ENCODE measurements around the gene SLC7A6OS.

The SLC7A6OS gene

GRCh38 chr16:68344252-68344651, 33.5 kb upstream of the SLC7A6OS start:
- DNase-seq (ENCODE audit: low read depth in 2 of 2): no peak

- DNase-seq (ENCODE audit: low read depth in 2 of 2): no peak
These were observed 32.4 kb upstream of the SLC7A6OS start for GRCh38 chr16:68343137-68343536.

- DNase-seq (ENCODE audit: low read depth in 2 of 2): no peak
These were observed 31.9 kb upstream of the SLC7A6OS start for GRCh38 chr16:68342620-68343019.

GRCh38 chr16:68339214-68339613, 28.5 kb upstream of the SLC7A6OS start:
- DNase-seq (ENCODE audit: low read depth in 2 of 2): no peak

GRCh38 chr16:68338326-68339119, 27.8 kb upstream of the SLC7A6OS start:
- no peak for DNase-seq (ENCODE audit: low read depth in 2 of 2)

GRCh38 chr16:68335175-68335574, 24.4 kb upstream of the SLC7A6OS start:
- no peak for DNase-seq (ENCODE audit: low read depth in 2 of 2)

GRCh38 chr16:68332411-68333121, 21.8 kb upstream of the SLC7A6OS start:
- no peak for DNase-seq (ENCODE audit: low read depth in 2 of 2)

- no peak for DNase-seq (ENCODE audit: low read depth in 2 of 2)
These were observed 21.2 kb upstream of the SLC7A6OS start for GRCh38 chr16:68331879-68332410.

GRCh38 chr16:68328860-68329390, 18.2 kb upstream of the SLC7A6OS start:
- DNase-seq (ENCODE audit: low read depth in 2 of 2): no peak

GRCh38 chr16:68328151-68328859, 17.6 kb upstream of the SLC7A6OS start:
- peak; percentile 53 to 71 for DNase-seq (ENCODE audit: low read depth in 2 of 2)

- DNase-seq (ENCODE audit: low read depth in 2 of 2): no peak
These were observed 14.1 kb upstream of the SLC7A6OS start for GRCh38 chr16:68324780-68325357.

- no peak for DNase-seq (ENCODE audit: low read depth in 2 of 2)
These were observed 13.6 kb upstream of the SLC7A6OS start for GRCh38 chr16:68324336-68324735.

GRCh38 chr16:68319185-68319908, 8.6 kb upstream of the SLC7A6OS start:
- peak in 1 of 2 experiments; percentile 32 for DNase-seq (ENCODE audit: low read depth in 2 of 2)

- no peak for DNase-seq (ENCODE audit: low read depth in 2 of 2)
These were observed 2.4 kb upstream of the SLC7A6OS start for GRCh38 chr16:68313116-68313515.

- DNase-seq (ENCODE audit: low read depth in 2 of 2): no peak
These were observed 341 bp downstream of the SLC7A6OS start for GRCh38 chr16:68310437-68310773.

- DNase-seq (ENCODE audit: low read depth in 2 of 2): no peak
These were observed 947 bp downstream of the SLC7A6OS start for GRCh38 chr16:68309799-68310198.

GRCh38 chr16:68306633-68307032, 4.1 kb downstream of the SLC7A6OS start:
- no peak for DNase-seq (ENCODE audit: low read depth in 2 of 2)

GRCh38 chr16:68300734-68301459, 9.8 kb downstream of the SLC7A6OS start:
- DNase-seq (ENCODE audit: low read depth in 2 of 2): no peak

- DNase-seq (ENCODE audit: low read depth in 2 of 2): no peak
These were observed 10.9 kb downstream of the SLC7A6OS start for GRCh38 chr16:68299571-68300453.
